OCI-LY1 (cell line): ENCODE measurements around the gene SERBP1.

Experiments
- H2AFZ ChIP-seq: fragments of 200-600 bp; sonication (generic), shearing (Covaris generic); 2 replicates; pipeline ENCODE4 v1.6.0; 2014; ENCODE audit warnings: antibody characterized with exemption, mild to moderate bottlenecking, low read length
- H3F3A ChIP-seq: fragments of 200-600 bp; sonication (generic), shearing (Covaris generic); 2 replicates; pipeline ENCODE4 v1.6.0; 2014; ENCODE audit warnings: mild to moderate bottlenecking, antibody characterized with exemption, low read length, moderate library complexity; ENCODE audit not compliant: insufficient read depth
- H3K27ac ChIP-seq: fragments of 200-600 bp; sonication (generic); 2 replicates; pipeline ENCODE4 v1.5.1; 2014; ENCODE audit warnings: low read length, mixed run types, mild to moderate bottlenecking, low read depth; ENCODE audit not compliant: poor library complexity, severe bottlenecking
- H3K27me3 ChIP-seq: fragments of 200-600 bp; sonication (generic); 2 replicates; pipeline ENCODE4 v1.6.0; 2014; ENCODE audit warnings: antibody characterized with exemption, mild to moderate bottlenecking, low read length, moderate library complexity; ENCODE audit not compliant: insufficient read depth
- H3K36me3 ChIP-seq: fragments of 200-600 bp; sonication (generic); 2 replicates; pipeline ENCODE4 v1.6.1; 2014; ENCODE audit warnings: mild to moderate bottlenecking, antibody characterized with exemption, low read length, moderate library complexity, mixed read lengths; ENCODE audit not compliant: insufficient read depth
- H3K4me1 ChIP-seq: fragments of 200-600 bp; sonication (generic); 2 replicates; pipeline ENCODE4 v1.5.1; 2014; ENCODE audit warnings: mild to moderate bottlenecking, low read length, moderate library complexity; ENCODE audit not compliant: insufficient read depth, severe bottlenecking
- H3K4me2 ChIP-seq: fragments of 200-600 bp; sonication (generic), shearing (Covaris generic); 2 replicates; pipeline ENCODE4 v1.6.1; 2014; ENCODE audit warnings: low read length
- H3K4me3 ChIP-seq: fragments of 200-600 bp; sonication (generic); 2 replicates; pipeline ENCODE4 v1.5.1; 2014; ENCODE audit warnings: low read length, low read depth, mild to moderate bottlenecking, mixed read lengths; ENCODE audit not compliant: poor library complexity, severe bottlenecking
- H3K79me2 ChIP-seq: fragments of 200-600 bp; shearing (Covaris generic); 2 replicates; pipeline ENCODE4 v1.6.1; 2016; ENCODE audit warnings: mixed run types, low read length, mixed read lengths; ENCODE audit not compliant: insufficient read depth
- H3K9ac ChIP-seq: fragments of 200-600 bp; sonication (generic), shearing (Covaris generic); 2 replicates; pipeline ENCODE4 v1.6.1; 2014; ENCODE audit warnings: mild to moderate bottlenecking, low read length, mixed read lengths
- H3K9me2 ChIP-seq: fragments of 200-600 bp; sonication (generic), shearing (Covaris generic); 2 replicates; pipeline ENCODE4 v1.6.1; 2014; ENCODE audit warnings: low read depth, mild to moderate bottlenecking, low read length, mixed read lengths
- H3K9me3 ChIP-seq: fragments of 200-600 bp; shearing (Covaris generic); 2 replicates; pipeline ENCODE4 v1.6.1; 2014; ENCODE audit warnings: low read length, mixed read lengths
- H4K20me1 ChIP-seq: fragments of 200-600 bp; sonication (generic), shearing (Covaris generic); 2 replicates; pipeline ENCODE4 v1.6.0; 2016; ENCODE audit warnings: mild to moderate bottlenecking, low read length; ENCODE audit not compliant: insufficient read depth
- CTCF ChIP-seq: fragments of 200-600 bp; sonication (generic), shearing (Covaris generic); IDR thresholded peaks from 2 replicates; pipeline ENCODE4 v1.5.1; 2017; ENCODE audit warnings: mild to moderate bottlenecking, antibody characterized with exemption, low read length, moderate library complexity, mixed read lengths
- EZH2 ChIP-seq: fragments of 200-600 bp; sonication (generic), shearing (Covaris generic); IDR thresholded peaks from 2 replicates; pipeline ENCODE4 v1.8.0; 2017; ENCODE audit warnings: borderline replicate concordance, mixed run types, mild to moderate bottlenecking, antibody characterized with exemption, low read length, moderate library complexity, mixed read lengths

Gene SERBP1

GRCh38 chr1:67390041-67390887 is 39.9 kb downstream of the SERBP1 start:
- H2AFZ ChIP-seq: no peak overlapping the region
- no peak overlapping the region for H3K9ac ChIP-seq
- no peak overlapping the region for H3K4me2 ChIP-seq
- no peaks in the 10 kb centered on the region for H3F3A ChIP-seq
- no peaks in the 10 kb centered on the region for H4K20me1 ChIP-seq
- H3K27me3 ChIP-seq: no peaks in the 10 kb centered on the region
- no peaks in the 10 kb centered on the region for H3K9me2 ChIP-seq
- no peaks in the 10 kb centered on the region for H3K79me2 ChIP-seq
- H3K9me3 ChIP-seq: peaks cover 4% of the 10 kb centered on the region; the same call in 1 of the 2 replicates
- H3K27ac ChIP-seq: no peak overlapping the region
- TF ChIP-seq CTCF: no peak
- no peak for TF ChIP-seq EZH2
- peaks cover 3% of the 10 kb centered on the region for H3K36me3 ChIP-seq
- H3K4me1 ChIP-seq: no peaks in the 10 kb centered on the region
- H3K4me3 ChIP-seq: no peak overlapping the region

DNA sequence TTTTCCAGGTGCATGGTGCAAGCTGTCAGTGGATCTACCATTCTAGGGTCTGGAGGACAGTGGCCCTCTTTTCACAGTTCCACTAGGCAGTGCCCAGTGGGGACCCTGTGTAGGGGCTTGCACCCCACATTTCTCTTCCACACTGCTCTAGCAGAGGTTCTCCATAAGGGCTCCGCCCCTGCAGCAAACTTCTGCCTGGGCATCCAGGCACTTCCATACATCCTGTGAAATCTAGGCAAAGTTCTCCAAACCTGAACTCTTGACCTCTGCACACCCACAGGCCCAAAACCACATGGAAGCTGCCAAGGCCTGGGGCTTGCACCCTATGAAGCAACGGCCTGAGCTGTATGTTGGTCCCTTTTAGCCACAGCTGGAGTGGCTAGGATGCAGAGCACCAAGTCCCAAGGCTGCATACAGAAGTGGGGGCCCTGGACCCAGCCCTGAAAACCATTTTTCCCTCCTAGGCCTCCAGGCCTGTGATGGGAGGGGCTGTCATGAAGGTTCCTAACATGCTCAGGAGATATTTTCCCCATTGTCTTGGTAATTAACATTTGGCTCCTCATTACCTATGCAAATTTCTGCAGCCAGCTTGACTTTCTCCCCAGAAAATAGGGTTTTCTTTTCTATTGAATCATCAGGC is 46.1 kb downstream of the SERBP1 start:
- no peaks in the 10 kb centered on the region for H4K20me1 ChIP-seq
- no peaks in the 10 kb centered on the region for H3K9me2 ChIP-seq
- peaks cover 8% of the 10 kb centered on the region; the same call in 1 of the 2 replicates for H3K36me3 ChIP-seq
- no peak overlapping the region for H3K27ac ChIP-seq
- no peak overlapping the region for H2AFZ ChIP-seq
- TF ChIP-seq EZH2 (no peak), CTCF (no peak)
- no peaks in the 10 kb centered on the region for H3F3A ChIP-seq
- H3K4me2 ChIP-seq: no peak overlapping the region
- no peak overlapping the region for H3K4me3 ChIP-seq
- H3K9ac ChIP-seq: no peak overlapping the region
- H3K27me3 ChIP-seq: no peaks in the 10 kb centered on the region
- peaks cover 10% of the 10 kb centered on the region for H3K9me3 ChIP-seq
- no peaks in the 10 kb centered on the region for H3K4me1 ChIP-seq
- no peaks in the 10 kb centered on the region for H3K79me2 ChIP-seq

GRCh38 chr1:67382292-67382691 is 47.9 kb downstream of the SERBP1 start:
- TF ChIP-seq EZH2: no peak
- TF ChIP-seq CTCF: no peak
- Histone ChIP-seq H3K27ac (no peak overlapping the region), H3K9me2 (no peaks in the 10 kb centered on the region), H3K9ac (no peak overlapping the region), H3K9me3 (peaks cover 10% of the 10 kb centered on the region), H3K4me1 (no peaks in the 10 kb centered on the region), H3F3A (no peaks in the 10 kb centered on the region), H3K36me3 (peaks cover 8% of the 10 kb centered on the region; the same call in 1 of the 2 replicates), H2AFZ (no peak overlapping the region), H3K27me3 (no peaks in the 10 kb centered on the region), H4K20me1 (no peaks in the 10 kb centered on the region), H3K4me2 (no peak overlapping the region), H3K4me3 (no peak overlapping the region), H3K79me2 (no peaks in the 10 kb centered on the region)
